A673 (cell line): Measurements from ENCODE around the gene REP15. TPM values are rescaled to one million over a fixed set of nuclear protein-coding genes. Genes with fewer than 3 reads are reported as not detected.

Experiments
- BruUV-seq: library from RNA; stranded (reverse); fragments of 400-500 nt; replicated peaks from 2 replicates; lab custom pipeline; 2021; lab: Mats Ljungman, UMichigan
- CTCF ChIA-PET: fragments of 300-600 bp; sonication (Branson Sonifier 250); formaldehyde crosslinking; loops from one replicate; lab custom pipeline; 2022; ENCODE audit warnings: antibody characterized with exemption; lab: Charles Lee
- POLR2A ChIA-PET: fragments of 300-600 bp; sonication (Branson Sonifier 250); formaldehyde crosslinking; loops from one replicate; lab custom pipeline; 2022; ENCODE audit warnings: antibody characterized with exemption; ENCODE audit not compliant: low non-redundant PET; lab: Charles Lee
- DNase-seq: peaks from one replicate; pipeline ENCODE4 v3.0.0-alpha.2; 2015; ENCODE audit warnings: low spot score
- H3K27ac ChIP-seq: fragments of 200-600 bp; sonication (generic); 2 replicates; pipeline ENCODE4 v1.5.1; 2016; ENCODE audit warnings: mixed run types, low read depth, mild to moderate bottlenecking, mixed read lengths, antibody characterized with exemption, low read length; ENCODE audit not compliant: poor library complexity, severe bottlenecking
- H3K27me3 ChIP-seq: fragments of 200-600 bp; sonication (generic); replicated peaks from 2 replicates; pipeline ENCODE4 v1.6.1; 2017; ENCODE audit warnings: mixed run types, low read depth, mild to moderate bottlenecking, mixed read lengths, antibody characterized with exemption, low read length; ENCODE audit not compliant: insufficient read depth, poor library complexity
- H3K36me3 ChIP-seq: fragments of 200-600 bp; sonication (generic); 2 replicates; pipeline ENCODE4 v1.6.1; 2016; ENCODE audit warnings: mixed run types, mild to moderate bottlenecking, mixed read lengths, antibody characterized with exemption, low read length; ENCODE audit not compliant: insufficient read depth, poor library complexity, severe bottlenecking
- H3K4me1 ChIP-seq: fragments of 200-600 bp; sonication (generic); 2 replicates; pipeline ENCODE4 v1.6.1; 2017; ENCODE audit warnings: mixed run types, mild to moderate bottlenecking, mixed read lengths, antibody characterized with exemption, low read length; ENCODE audit not compliant: insufficient read depth, poor library complexity, severe bottlenecking
- H3K4me3 ChIP-seq: fragments of 200-600 bp; sonication (generic); 2 replicates; pipeline ENCODE4 v1.5.1; 2016; ENCODE audit warnings: low read depth, mixed run types, mild to moderate bottlenecking, mixed read lengths, low read length; ENCODE audit not compliant: poor library complexity, severe bottlenecking
- H3K9me3 ChIP-seq: fragments of 200-600 bp; sonication (generic); 2 replicates; pipeline ENCODE4 v1.6.1; 2016; ENCODE audit warnings: mixed run types, low read depth, mild to moderate bottlenecking, mixed read lengths, antibody characterized with exemption, low read length; ENCODE audit not compliant: poor library complexity, severe bottlenecking
- EZH2 ChIP-seq: fragments of 200-600 bp; sonication (generic); IDR thresholded peaks from 2 replicates; pipeline ENCODE4 v1.6.1; 2017; ENCODE audit warnings: borderline replicate concordance, low read depth, mild to moderate bottlenecking, mixed read lengths, antibody characterized with exemption, low read length; ENCODE audit not compliant: poor library complexity, severe bottlenecking
- intact Hi-C: fragments of 100-400 bp; cut with micrococcal nuclease; formaldehyde crosslinking; loops from one replicate; pipeline ENCODE4 v1.10.0; 2022; ENCODE audit not compliant: unreplicated experiment
- total RNA-seq: library from RNA; stranded (reverse); gene quantifications from 2 replicates; pipeline ENCODE4 v1.2.3, GENCODE V29; 2021
- TF ChIP-seq, protein P1 (sequence below): fragments of 300-800, 200-600 bp; sonication (generic); conservative IDR thresholded peaks from 2 replicates; pipeline ENCODE4 v1.5.1; 2017; ENCODE audit warnings: low read depth, mild to moderate bottlenecking, antibody characterized with exemption, low read length, moderate library complexity, mixed read lengths

Gene REP15
- total RNA-seq, 1 experiment from 2014 or later: 1.5 TPM

- H3K36me3 ChIP-seq: no peaks in the 10 kb centered on the region
- no peak for DNase-seq
- intact Hi-C loops: no loop called here
- no peak for TF ChIP-seq EZH2
- TF ChIP-seq, protein P1, sequence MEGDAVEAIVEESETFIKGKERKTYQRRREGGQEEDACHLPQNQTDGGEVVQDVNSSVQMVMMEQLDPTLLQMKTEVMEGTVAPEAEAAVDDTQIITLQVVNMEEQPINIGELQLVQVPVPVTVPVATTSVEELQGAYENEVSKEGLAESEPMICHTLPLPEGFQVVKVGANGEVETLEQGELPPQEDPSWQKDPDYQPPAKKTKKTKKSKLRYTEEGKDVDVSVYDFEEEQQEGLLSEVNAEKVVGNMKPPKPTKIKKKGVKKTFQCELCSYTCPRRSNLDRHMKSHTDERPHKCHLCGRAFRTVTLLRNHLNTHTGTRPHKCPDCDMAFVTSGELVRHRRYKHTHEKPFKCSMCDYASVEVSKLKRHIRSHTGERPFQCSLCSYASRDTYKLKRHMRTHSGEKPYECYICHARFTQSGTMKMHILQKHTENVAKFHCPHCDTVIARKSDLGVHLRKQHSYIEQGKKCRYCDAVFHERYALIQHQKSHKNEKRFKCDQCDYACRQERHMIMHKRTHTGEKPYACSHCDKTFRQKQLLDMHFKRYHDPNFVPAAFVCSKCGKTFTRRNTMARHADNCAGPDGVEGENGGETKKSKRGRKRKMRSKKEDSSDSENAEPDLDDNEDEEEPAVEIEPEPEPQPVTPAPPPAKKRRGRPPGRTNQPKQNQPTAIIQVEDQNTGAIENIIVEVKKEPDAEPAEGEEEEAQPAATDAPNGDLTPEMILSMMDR: no peak
- H3K9me3 ChIP-seq: no peaks in the 10 kb centered on the region
- H3K4me3 ChIP-seq: no peak overlapping the region
- POLR2A ChIA-PET: no interaction called here
- H3K27ac ChIP-seq: no peak overlapping the region
- no TSS peak for BruUV-seq
- CTCF ChIA-PET: no interaction called here
- no peaks in the 10 kb centered on the region for H3K4me1 ChIP-seq
- H3K27me3 ChIP-seq: no peaks in the 10 kb centered on the region
Measured at GRCh38 chr12:27689558-27690180, 6.6 kb upstream of the REP15 start.

GRCh38 chr12:27693403-27693802 is 2.8 kb upstream of the REP15 start:
- Histone ChIP-seq H3K27me3 (no peaks in the 10 kb centered on the region), H3K4me1 (no peaks in the 10 kb centered on the region), H3K9me3 (no peaks in the 10 kb centered on the region), H3K36me3 (no peaks in the 10 kb centered on the region), H3K4me3 (no peak overlapping the region), H3K27ac (no peak overlapping the region)
- ChIA-PET CTCF (no interaction called here), POLR2A (no interaction called here)
- no TSS peak for BruUV-seq
- intact Hi-C loops: no loop called here
- no peak for DNase-seq
- TF ChIP-seq EZH2: no peak
- TF ChIP-seq, protein P1: no peak

- no peaks in the 10 kb centered on the region for H3K27me3 ChIP-seq
- TF ChIP-seq, protein P1: no peak
- TF ChIP-seq EZH2: no peak
- CTCF ChIA-PET: no interaction called here
- DNase-seq: no peak
- H3K9me3 ChIP-seq: no peaks in the 10 kb centered on the region
- intact Hi-C loops: no loop called here
- no peak overlapping the region for H3K4me3 ChIP-seq
- H3K27ac ChIP-seq: no peak overlapping the region
- POLR2A ChIA-PET: no interaction called here
- no peaks in the 10 kb centered on the region for H3K36me3 ChIP-seq
- BruUV-seq: no TSS peak
- H3K4me1 ChIP-seq: no peaks in the 10 kb centered on the region
Measured at GRCh38 chr12:27695556-27696292, 523 bp upstream of the REP15 start.
